Measurements from ENCODE around the gene FTH1.

The FTH1 gene

DNA sequence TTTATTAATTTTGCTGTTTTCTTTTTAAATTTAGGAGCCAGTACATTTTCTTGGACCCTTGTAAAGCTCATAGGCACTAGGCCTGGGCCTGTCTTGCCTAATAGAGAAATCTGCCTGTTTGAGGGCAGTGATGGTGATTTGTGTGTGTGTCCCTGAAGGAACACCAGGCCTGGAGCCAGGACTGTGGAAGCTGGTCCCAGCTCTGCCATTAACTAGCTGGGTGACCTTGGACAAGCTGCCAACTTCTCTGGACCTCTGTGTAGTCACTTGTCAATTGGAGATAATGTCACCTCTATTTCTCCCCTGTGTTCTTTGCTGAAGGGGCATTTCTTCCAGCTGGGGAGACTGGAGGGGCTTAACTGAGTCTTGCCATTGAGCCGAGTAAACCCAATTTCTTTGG lies 16.0 kb upstream of the FTH1 start:
- TF ChIP-seq, protein P1, sequence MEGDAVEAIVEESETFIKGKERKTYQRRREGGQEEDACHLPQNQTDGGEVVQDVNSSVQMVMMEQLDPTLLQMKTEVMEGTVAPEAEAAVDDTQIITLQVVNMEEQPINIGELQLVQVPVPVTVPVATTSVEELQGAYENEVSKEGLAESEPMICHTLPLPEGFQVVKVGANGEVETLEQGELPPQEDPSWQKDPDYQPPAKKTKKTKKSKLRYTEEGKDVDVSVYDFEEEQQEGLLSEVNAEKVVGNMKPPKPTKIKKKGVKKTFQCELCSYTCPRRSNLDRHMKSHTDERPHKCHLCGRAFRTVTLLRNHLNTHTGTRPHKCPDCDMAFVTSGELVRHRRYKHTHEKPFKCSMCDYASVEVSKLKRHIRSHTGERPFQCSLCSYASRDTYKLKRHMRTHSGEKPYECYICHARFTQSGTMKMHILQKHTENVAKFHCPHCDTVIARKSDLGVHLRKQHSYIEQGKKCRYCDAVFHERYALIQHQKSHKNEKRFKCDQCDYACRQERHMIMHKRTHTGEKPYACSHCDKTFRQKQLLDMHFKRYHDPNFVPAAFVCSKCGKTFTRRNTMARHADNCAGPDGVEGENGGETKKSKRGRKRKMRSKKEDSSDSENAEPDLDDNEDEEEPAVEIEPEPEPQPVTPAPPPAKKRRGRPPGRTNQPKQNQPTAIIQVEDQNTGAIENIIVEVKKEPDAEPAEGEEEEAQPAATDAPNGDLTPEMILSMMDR (IDR thresholded peaks at IDR 0.05) = no peak
- no peaks in the 10 kb centered on the region for H3K36me3 ChIP-seq
- H3K4me1 ChIP-seq (ENCODE audit: control insufficient read depth in 1 of 2, insufficient read depth in 1 of 2, low read depth in 1 of 2, low read length in 1 of 2) = no peaks in the 10 kb centered on the region
- no peak overlapping the region for H3K27ac ChIP-seq
- H3K27me3 ChIP-seq = peaks cover 3% of the 10 kb centered on the region
- no peak overlapping the region for H3K4me3 ChIP-seq (ENCODE audit: low read depth in 1 of 2, low read length in 1 of 2)
- H3K9me3 ChIP-seq = no peaks in the 10 kb centered on the region

DNA sequence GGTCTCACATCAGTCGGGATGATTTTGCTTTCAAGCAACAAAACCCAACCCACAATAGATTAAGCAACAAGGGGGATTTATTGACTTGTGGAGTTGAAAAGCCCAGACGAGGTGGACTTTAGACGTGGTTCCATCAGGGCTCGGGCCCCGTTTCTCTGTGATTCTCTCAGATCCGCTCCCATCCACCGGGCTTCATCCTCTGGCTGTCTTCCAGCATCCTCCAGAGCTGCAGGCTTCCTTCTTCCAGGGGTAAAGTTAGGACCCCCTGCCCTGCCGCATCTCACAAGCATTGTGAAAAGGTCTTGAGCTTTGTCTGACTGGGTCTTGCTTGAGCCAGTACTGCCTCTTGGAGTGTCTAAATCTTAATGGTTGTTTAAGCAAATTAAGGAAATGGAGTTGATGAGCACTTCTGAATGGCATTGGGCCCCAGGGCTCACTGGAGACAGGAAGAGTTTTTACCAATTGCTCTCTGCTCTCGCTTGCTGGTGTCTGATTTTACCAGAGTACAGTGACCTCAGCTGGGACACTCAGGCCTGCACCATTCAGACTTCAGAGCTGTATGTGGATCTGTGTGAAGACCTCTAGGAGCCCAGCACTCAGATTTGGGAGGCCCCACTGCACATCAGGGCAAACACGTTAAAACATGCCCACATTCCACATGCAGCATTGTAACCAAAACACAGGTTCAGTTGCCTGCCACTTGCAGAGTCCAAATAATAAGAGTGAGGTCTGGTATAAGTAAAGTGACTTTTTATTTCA lies 13.5 kb upstream of the FTH1 start:
- H3K36me3 ChIP-seq = no peaks in the 10 kb centered on the region
- H3K27me3 ChIP-seq = peaks cover 28% of the 10 kb centered on the region
- TF ChIP-seq, protein P1 (IDR thresholded peaks at IDR 0.05) = no peak
- peaks cover 0 to 5% of the 10 kb centered on the region in 2 experiments for H3K4me1 ChIP-seq (ENCODE audit: control insufficient read depth in 1 of 2, insufficient read depth in 1 of 2, low read depth in 1 of 2, low read length in 1 of 2)
- H3K4me3 ChIP-seq (ENCODE audit: low read depth in 1 of 2, low read length in 1 of 2) = no peak overlapping the region
- H3K27ac ChIP-seq = no peak overlapping the region
- no peaks in the 10 kb centered on the region for H3K9me3 ChIP-seq

DNA sequence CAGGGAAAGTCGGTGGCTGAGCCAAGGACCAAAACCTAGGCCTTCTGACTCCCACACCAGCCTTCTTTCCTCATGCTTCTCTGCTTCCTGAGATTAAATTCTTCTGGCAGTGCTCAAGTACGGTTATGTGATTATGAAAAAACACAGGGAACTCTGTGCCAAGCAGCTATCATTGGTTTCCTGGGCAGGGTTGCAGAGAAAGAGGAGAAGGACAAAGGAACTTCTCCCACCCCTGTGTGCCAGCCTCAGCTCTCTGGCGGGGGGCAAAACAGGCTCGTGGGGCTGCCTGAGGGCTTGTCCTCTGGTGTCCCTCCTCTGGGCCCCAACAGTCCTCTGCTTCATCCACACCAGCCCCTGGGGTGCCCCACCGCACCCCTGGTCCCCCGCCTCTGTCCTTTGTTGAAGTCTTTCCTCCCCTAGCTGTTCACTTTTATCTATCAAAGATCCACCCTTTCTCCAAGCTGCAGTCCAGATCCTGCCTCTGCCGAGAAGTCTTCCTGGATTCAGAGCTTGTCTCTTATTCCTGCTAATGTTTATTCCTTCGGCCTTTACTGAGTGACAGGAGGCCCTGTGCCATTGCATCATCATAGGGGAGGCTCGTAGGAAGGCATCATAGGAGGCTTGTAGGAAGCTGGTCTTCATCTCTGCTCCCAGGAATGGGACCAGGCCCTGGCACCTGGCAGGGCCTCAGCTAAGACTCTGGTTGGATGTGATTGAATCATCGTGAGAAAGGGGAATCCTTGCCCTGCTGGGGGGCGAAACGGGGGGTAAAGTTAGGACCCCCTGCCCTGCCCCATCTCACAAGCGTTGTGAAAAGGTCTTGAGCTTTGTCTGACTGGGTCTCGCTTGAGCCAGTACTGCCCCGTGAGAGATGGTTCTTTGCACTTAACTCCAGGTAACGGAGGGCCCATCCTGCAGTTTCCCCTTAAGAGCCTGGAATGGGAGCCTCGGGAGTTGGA lies 11.5 kb upstream of the FTH1 start:
- H3K27ac ChIP-seq = peak overlapping the region; percentile 1

DNA sequence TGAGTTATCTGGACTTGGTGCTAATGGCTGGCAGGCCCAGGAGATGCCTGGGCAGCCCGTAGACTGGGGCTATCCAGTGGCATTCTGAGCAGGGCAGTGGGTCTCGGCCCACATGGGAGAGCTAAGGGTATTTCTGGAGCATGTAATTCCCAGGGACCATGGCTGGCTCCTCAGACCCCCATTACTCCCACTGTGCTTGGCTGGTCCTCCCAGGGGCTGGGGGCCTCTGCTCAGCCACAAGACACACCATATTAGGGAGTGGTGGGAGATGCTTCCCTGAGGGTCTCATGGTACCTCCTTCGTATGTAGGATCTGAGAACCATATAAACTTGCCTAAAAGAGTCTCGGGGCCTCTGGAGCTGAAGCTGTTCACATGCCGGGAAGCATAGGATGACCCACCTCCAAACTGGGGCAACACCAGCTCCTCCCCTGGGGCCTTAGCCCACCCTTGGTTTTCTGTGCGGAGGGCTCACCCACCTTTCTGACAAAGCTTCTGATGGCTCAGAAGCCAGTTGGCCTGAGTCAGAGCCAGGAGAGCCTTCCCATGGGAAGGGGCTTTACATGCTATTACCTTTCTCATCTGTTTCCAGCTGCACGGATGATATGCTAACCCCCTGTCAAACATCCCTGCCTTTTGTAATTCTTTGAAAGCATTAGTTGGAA lies 9.5 kb upstream of the FTH1 start:
- Histone ChIP-seq H3K4me1 (ENCODE audit: control insufficient read depth in 1 of 2, insufficient read depth in 1 of 2, low read depth in 1 of 2, low read length in 1 of 2) (peaks cover 21 to 28% of the 10 kb centered on the region in 2 experiments), H3K27me3 (peaks cover 48% of the 10 kb centered on the region)
- TF ChIP-seq, protein P1 (IDR thresholded peaks at IDR 0.05) = no peak

More for the DNA sequence above, 11.5 kb upstream of the FTH1 start:
- Histone ChIP-seq H3K36me3 (no peaks in the 10 kb centered on the region), H3K27me3 (peaks cover 45% of the 10 kb centered on the region), H3K9me3 (no peaks in the 10 kb centered on the region), H3K4me1 (ENCODE audit: control insufficient read depth in 1 of 2, insufficient read depth in 1 of 2, low read depth in 1 of 2, low read length in 1 of 2) (peaks cover under 1 to 8% of the 10 kb centered on the region in 2 experiments), H3K4me3 (ENCODE audit: low read depth in 1 of 2, low read length in 1 of 2) (no peak overlapping the region)
- TF ChIP-seq, protein P1 (IDR thresholded peaks at IDR 0.05) = no peak

DNA sequence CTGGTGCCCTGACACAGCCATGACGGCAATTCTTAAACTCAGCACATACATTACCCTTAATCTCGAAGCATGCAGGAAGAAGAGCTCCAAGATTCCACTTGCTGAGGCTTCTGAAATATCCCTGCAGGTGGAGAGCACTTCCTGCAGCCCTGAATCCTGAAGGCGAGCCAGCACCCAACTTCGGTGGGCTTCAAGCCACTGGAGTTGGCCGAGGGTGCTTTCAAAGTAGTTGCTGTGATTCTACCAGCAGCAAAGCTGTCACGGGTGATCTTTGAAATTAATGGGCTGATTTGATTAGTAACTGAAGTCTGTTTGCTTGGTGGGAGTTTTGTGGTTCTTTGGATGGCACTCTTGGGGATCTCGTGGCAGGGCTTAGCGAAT lies 9.0 kb upstream of the FTH1 start:
- Histone ChIP-seq H3K4me1 (ENCODE audit: control insufficient read depth in 1 of 2, insufficient read depth in 1 of 2, low read depth in 1 of 2, low read length in 1 of 2) (peaks cover 26 to 32% of the 10 kb centered on the region in 2 experiments), H3K36me3 (no peaks in the 10 kb centered on the region), H3K27me3 (peaks cover 48% of the 10 kb centered on the region), H3K4me3 (ENCODE audit: low read depth in 1 of 2, low read length in 1 of 2) (no peak overlapping the region), H3K27ac (peak overlapping the region; percentile 43), H3K9me3 (no peaks in the 10 kb centered on the region)
- TF ChIP-seq, protein P1 (IDR thresholded peaks at IDR 0.05) = no peak

More for the DNA sequence above, 9.5 kb upstream of the FTH1 start:
- H3K9me3 ChIP-seq = no peaks in the 10 kb centered on the region
- no peaks in the 10 kb centered on the region for H3K36me3 ChIP-seq
- peak overlapping the region; percentile 43 for H3K27ac ChIP-seq
- no peak overlapping the region for H3K4me3 ChIP-seq (ENCODE audit: low read depth in 1 of 2, low read length in 1 of 2)
